H9 (cell line): ENCODE results near the gene CERKL. TPM values are rescaled to one million over a fixed set of nuclear protein-coding genes. Genes with fewer than 3 reads are reported as not detected.

Source experiments
- DNase-seq: peaks from one replicate; pipeline ENCODE4 v3.0.0-alpha.2; 2017
- H2AFZ ChIP-seq: one replicate; pipeline ENCODE4 v1.6.1; 2013; ENCODE audit warnings: mild to moderate bottlenecking, low read length, control low read depth, moderate library complexity
- H2AK5ac ChIP-seq: 2 replicates; pipeline ENCODE4 v1.6.1; 2013; ENCODE audit warnings: low read length, control low read depth, mixed read lengths; ENCODE audit not compliant: insufficient read length
- H2BK120ac ChIP-seq: one replicate; pipeline ENCODE4 v1.6.1; 2013; ENCODE audit warnings: low read depth, mild to moderate bottlenecking, low read length, control low read depth, inconsistent platforms; ENCODE audit not compliant: poor library complexity, severe bottlenecking
- H2BK12ac ChIP-seq: 2 replicates; pipeline ENCODE4 v1.6.1; 2013; ENCODE audit warnings: low read length, control low read depth, mixed read lengths, low read depth; ENCODE audit not compliant: insufficient read length
- H2BK15ac ChIP-seq: 2 replicates; pipeline ENCODE4 v1.6.1; 2013; ENCODE audit warnings: low read depth, low read length, control low read depth
- H2BK20ac ChIP-seq: one replicate; pipeline ENCODE4 v1.6.1; 2013; ENCODE audit warnings: low read depth, mild to moderate bottlenecking, low read length, control low read depth, inconsistent platforms; ENCODE audit not compliant: poor library complexity, severe bottlenecking
- H2BK5ac ChIP-seq: 2 replicates; pipeline ENCODE4 v1.6.1; 2013; ENCODE audit warnings: low read length, control low read depth, mixed read lengths; ENCODE audit not compliant: insufficient read length
- H3K14ac ChIP-seq: 2 replicates; pipeline ENCODE4 v1.6.1; 2013; ENCODE audit warnings: low read length, control low read depth; ENCODE audit not compliant: insufficient read depth
- H3K18ac ChIP-seq: 2 replicates; pipeline ENCODE4 v1.6.1; 2013; ENCODE audit warnings: low read depth, mild to moderate bottlenecking, mixed read lengths, low read length, control low read depth; ENCODE audit not compliant: insufficient read length
- H3K23ac ChIP-seq: 2 replicates; pipeline ENCODE4 v1.6.1; 2013; ENCODE audit warnings: low read length, control low read depth, mixed read lengths, low read depth; ENCODE audit not compliant: insufficient read length
- H3K23me2 ChIP-seq: 2 replicates; pipeline ENCODE4 v1.6.1; 2013; ENCODE audit warnings: low read depth, mild to moderate bottlenecking, mixed read lengths, low read length, control low read depth; ENCODE audit not compliant: insufficient read length, poor library complexity, severe bottlenecking
- H3K27ac ChIP-seq: 2 replicates; pipeline ENCODE4 v1.5.1; 2013; ENCODE audit warnings: low read length, control low read depth, mixed read lengths, low read depth; ENCODE audit not compliant: insufficient read length
- H3K27me3 ChIP-seq: 2 replicates; pipeline ENCODE4 v1.6.1; 2013; ENCODE audit warnings: low read length, control low read depth, inconsistent platforms; ENCODE audit not compliant: insufficient read depth
- H3K4ac ChIP-seq: 2 replicates; pipeline ENCODE4 v1.6.1; 2013; ENCODE audit warnings: low read depth, mild to moderate bottlenecking, control low read depth, inconsistent platforms, low read length, moderate library complexity
- H3K4me1 ChIP-seq: 2 replicates; pipeline ENCODE4 v1.6.1; 2013; ENCODE audit warnings: low read length, control low read depth, inconsistent platforms; ENCODE audit not compliant: insufficient read depth
- H3K4me2 ChIP-seq: 2 replicates; pipeline ENCODE4 v1.6.1; 2013; ENCODE audit warnings: low read length, control low read depth, mixed read lengths; ENCODE audit not compliant: insufficient read length, insufficient read depth
- H3K56ac ChIP-seq: 2 replicates; pipeline ENCODE4 v1.6.1; 2013; ENCODE audit warnings: low read depth, mild to moderate bottlenecking, mixed read lengths, low read length, control low read depth; ENCODE audit not compliant: insufficient read length
- H3K79me1 ChIP-seq: 2 replicates; pipeline ENCODE4 v1.6.1; 2013; ENCODE audit warnings: low read depth, mild to moderate bottlenecking, moderate library complexity, low read length, control low read depth, inconsistent platforms; ENCODE audit not compliant: insufficient read depth, poor library complexity, severe bottlenecking
- H3K79me2 ChIP-seq: 2 replicates; pipeline ENCODE4 v1.6.1; 2013; ENCODE audit warnings: low read length, control low read depth, inconsistent platforms; ENCODE audit not compliant: insufficient read depth
- H3K9ac ChIP-seq: 2 replicates; pipeline ENCODE4 v1.6.1; 2013; ENCODE audit warnings: low read length, control low read depth, mixed read lengths; ENCODE audit not compliant: insufficient read length; ENCODE audit errors: extremely low read depth
- H3K9me3 ChIP-seq: one replicate; pipeline ENCODE4 v1.6.1; 2013; ENCODE audit warnings: low read depth, low read length, inconsistent platforms; ENCODE audit not compliant: control insufficient read depth
- H3T11ph ChIP-seq: one replicate; pipeline ENCODE4 v1.6.1; 2013; ENCODE audit warnings: mild to moderate bottlenecking, low read length, control low read depth, inconsistent platforms
- H4K20me1 ChIP-seq: one replicate; pipeline ENCODE4 v1.6.1; 2013; ENCODE audit not compliant: control insufficient read depth, insufficient read length, insufficient read depth
- H4K5ac ChIP-seq: 2 replicates; pipeline ENCODE4 v1.6.1; 2013; ENCODE audit warnings: low read depth, mild to moderate bottlenecking, mixed read lengths, low read length, control low read depth; ENCODE audit not compliant: insufficient read length
- H4K8ac ChIP-seq: replicated peaks from 2 replicates; pipeline ENCODE4 v1.6.1; 2013; ENCODE audit warnings: low read length, control low read depth, mixed read lengths, low read depth; ENCODE audit not compliant: insufficient read length
- H4K91ac ChIP-seq: 2 replicates; pipeline ENCODE4 v1.6.1; 2013; ENCODE audit warnings: low read depth, mild to moderate bottlenecking, moderate library complexity, mixed read lengths, low read length, control low read depth; ENCODE audit not compliant: insufficient read length
- H3K27ac Mint-ChIP-seq, 3 experiments: 2 replicates in 2 of 3; 3 replicates in 1 of 3; pipeline ENCODE4 v1.8.0; 2020 to 2021; ENCODE audit warnings: mixed read lengths in 3 of 3, mild to moderate bottlenecking in 1 of 3, moderate library complexity in 1 of 3
- H3K27me3 Mint-ChIP-seq: 2 replicates; pipeline ENCODE4 v1.8.0; 2021; ENCODE audit warnings: low read depth, mild to moderate bottlenecking, moderate library complexity, mixed read lengths
- H3K36me3 Mint-ChIP-seq, 3 experiments: 2 replicates in 2 of 3; 3 replicates in 1 of 3; pipeline ENCODE4 v1.8.0; 2020 to 2021; ENCODE audit warnings: low read depth in 3 of 3, mixed read lengths in 3 of 3; ENCODE audit not compliant: insufficient read depth in 1 of 3
- H3K4me1 Mint-ChIP-seq, 2 experiments: 2 replicates each; pipeline ENCODE4 v1.8.0; 2020; ENCODE audit warnings: mixed read lengths in 2 of 2
- H3K4me3 Mint-ChIP-seq, 2 experiments: 2 replicates in 1 of 2; 3 replicates in 1 of 2; pipeline ENCODE4 v1.8.0; 2020 to 2021; ENCODE audit warnings: mild to moderate bottlenecking in 2 of 2, mixed read lengths in 2 of 2, moderate library complexity in 1 of 2
- H3K9me3 Mint-ChIP-seq, 2 experiments: 2 replicates in 1 of 2; 3 replicates in 1 of 2; pipeline ENCODE4 v1.8.0; 2020; ENCODE audit warnings: mild to moderate bottlenecking in 2 of 2, mixed read lengths in 2 of 2, moderate library complexity in 1 of 2
- WGBS: extraction: QIAGEN DNeasy Blood & Tissue Kit; methylation state at CpG from one replicate; pipeline ENCODE4 v1.1.7; 2013; ENCODE audit warnings: missing lambda C conversion rate, low lambda C conversion rate, mixed read lengths; ENCODE audit not compliant: insufficient read length; ENCODE audit errors: extremely low coverage; 5-methylcytosine and 5-hydroxymethylcytosine counted together
- total RNA-seq: library from RNA; stranded (reverse); gene quantifications from 2 replicates; pipeline ENCODE4 v1.2.1, GENCODE V29; 2021
- TF ChIP-seq, protein P1 (sequence below): fragments of 200-600 bp; sonication (generic); conservative IDR thresholded peaks from 3 replicates; pipeline ENCODE4 v1.8.0; 2021; ENCODE audit warnings: antibody characterized with exemption, mild to moderate bottlenecking

Gene CERKL
- total RNA-seq, 1 experiment from 2014 or later = not detected

DNA sequence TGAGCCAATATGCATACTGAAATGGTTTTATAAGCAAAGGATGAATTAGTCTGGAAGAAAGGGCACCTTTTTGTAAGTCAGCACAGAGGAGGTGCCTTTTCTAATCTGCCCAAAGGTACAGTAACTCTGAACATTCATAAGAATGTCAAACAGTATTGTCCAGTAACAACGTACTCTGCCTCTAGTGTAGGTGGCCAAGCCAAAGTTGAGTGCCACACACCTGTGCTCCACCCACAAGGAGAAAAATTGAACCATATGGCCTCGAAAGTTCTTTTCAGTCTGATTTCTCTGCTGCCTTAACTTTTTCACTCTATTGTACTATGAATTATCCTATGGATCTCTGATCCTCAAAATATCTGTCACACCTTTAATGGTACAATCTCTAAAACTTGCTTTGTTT lies 86.8 kb downstream of the CERKL start:
- no peaks in the 10 kb centered on the region for H3K27me3 ChIP-seq

More for the DNA sequence above, 86.8 kb downstream of the CERKL start:
- H3K4ac ChIP-seq = no peak overlapping the region
- H3K23ac ChIP-seq = no peak overlapping the region
- no peak overlapping the region for H2BK12ac ChIP-seq
- H2BK120ac ChIP-seq = no peak overlapping the region
- no peak overlapping the region for H4K91ac ChIP-seq
- H3K23me2 ChIP-seq = peaks cover 2% of the 10 kb centered on the region
- no peaks in the 10 kb centered on the region for H3K9me3 Mint-ChIP-seq
- H3K4me3 Mint-ChIP-seq = no peak overlapping the region
- no peak overlapping the region for H3K27ac ChIP-seq
- H3K9ac ChIP-seq = no peak overlapping the region
- H4K20me1 ChIP-seq = no peaks in the 10 kb centered on the region
- peaks cover 3% of the 10 kb centered on the region; the same call in 1 of the 2 replicates for H3K27me3 Mint-ChIP-seq
- no peak overlapping the region for H3T11ph ChIP-seq
- H3K27ac Mint-ChIP-seq = no peak overlapping the region
- DNase-seq = no peak
- no peaks in the 10 kb centered on the region for H3K36me3 Mint-ChIP-seq
- H3K14ac ChIP-seq = no peak overlapping the region
- no peak overlapping the region for H3K18ac ChIP-seq
- H4K8ac ChIP-seq = no peak overlapping the region
- no peaks in the 10 kb centered on the region for H3K9me3 ChIP-seq
- H2BK5ac ChIP-seq = no peak overlapping the region
- no peak overlapping the region for H2BK15ac ChIP-seq
- H2AFZ ChIP-seq = no peak overlapping the region
- no peaks in the 10 kb centered on the region for H3K79me2 ChIP-seq
- no peak overlapping the region for H3K4me2 ChIP-seq
- TF ChIP-seq, protein P1, sequence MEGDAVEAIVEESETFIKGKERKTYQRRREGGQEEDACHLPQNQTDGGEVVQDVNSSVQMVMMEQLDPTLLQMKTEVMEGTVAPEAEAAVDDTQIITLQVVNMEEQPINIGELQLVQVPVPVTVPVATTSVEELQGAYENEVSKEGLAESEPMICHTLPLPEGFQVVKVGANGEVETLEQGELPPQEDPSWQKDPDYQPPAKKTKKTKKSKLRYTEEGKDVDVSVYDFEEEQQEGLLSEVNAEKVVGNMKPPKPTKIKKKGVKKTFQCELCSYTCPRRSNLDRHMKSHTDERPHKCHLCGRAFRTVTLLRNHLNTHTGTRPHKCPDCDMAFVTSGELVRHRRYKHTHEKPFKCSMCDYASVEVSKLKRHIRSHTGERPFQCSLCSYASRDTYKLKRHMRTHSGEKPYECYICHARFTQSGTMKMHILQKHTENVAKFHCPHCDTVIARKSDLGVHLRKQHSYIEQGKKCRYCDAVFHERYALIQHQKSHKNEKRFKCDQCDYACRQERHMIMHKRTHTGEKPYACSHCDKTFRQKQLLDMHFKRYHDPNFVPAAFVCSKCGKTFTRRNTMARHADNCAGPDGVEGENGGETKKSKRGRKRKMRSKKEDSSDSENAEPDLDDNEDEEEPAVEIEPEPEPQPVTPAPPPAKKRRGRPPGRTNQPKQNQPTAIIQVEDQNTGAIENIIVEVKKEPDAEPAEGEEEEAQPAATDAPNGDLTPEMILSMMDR = no peak
- no peaks in the 10 kb centered on the region for H3K79me1 ChIP-seq
- no peak overlapping the region for H4K5ac ChIP-seq
- peaks cover 4% of the 10 kb centered on the region in 2 experiments; a peak in 3 of 4 replicates for H3K4me1 Mint-ChIP-seq
- no peak overlapping the region for H2BK20ac ChIP-seq
- H3K4me1 ChIP-seq = no peaks in the 10 kb centered on the region
- no peak overlapping the region for H2AK5ac ChIP-seq
- WGBS = no CpG with 5 or more reads among the region's 2 CpGs
- H3K56ac ChIP-seq = no peak overlapping the region
